GM23338 (cell line): ENCODE results near the gene ST6GALNAC4. TPM values are rescaled to one million over a fixed set of nuclear protein-coding genes. Genes with fewer than 3 reads are reported as not detected.

ENCODE experiments used
- ATAC-seq: fragments of 200-7000 bp; cut with Tn5 transposase; 3 replicates; pipeline ENCODE4 v1.9.1; 2020
- DNase-seq: peaks from one replicate; pipeline ENCODE4 v3.0.0-alpha.2; 2015; ENCODE audit warnings: low spot score
- H2AFZ ChIP-seq: fragments of 200-600 bp; sonication (generic); 2 replicates; pipeline ENCODE4 v1.8.0; 2016; ENCODE audit warnings: antibody characterized with exemption, mild to moderate bottlenecking, moderate library complexity
- H3F3A ChIP-seq: fragments of 200-600 bp; sonication (generic); replicated peaks from 2 replicates; pipeline ENCODE4 v1.8.0; 2017; ENCODE audit warnings: antibody characterized with exemption, mixed run types, low read depth
- H3K27ac ChIP-seq: fragments of 200-600 bp; sonication (generic); 2 replicates; pipeline ENCODE4 v1.6.1; 2016; ENCODE audit warnings: low read depth
- H3K27me3 ChIP-seq: fragments of 200-600 bp; sonication (generic); 2 replicates; pipeline ENCODE4 v1.8.0; 2016; ENCODE audit warnings: mild to moderate bottlenecking, mixed run types, moderate library complexity; ENCODE audit not compliant: insufficient read depth
- H3K36me3 ChIP-seq: fragments of 200-600 bp; sonication (generic); 2 replicates; pipeline ENCODE4 v1.8.0; 2016; ENCODE audit warnings: mild to moderate bottlenecking; ENCODE audit not compliant: insufficient read depth
- H3K4me1 ChIP-seq: fragments of 200-600 bp; sonication (generic); 2 replicates; pipeline ENCODE4 v1.8.0; 2016; ENCODE audit warnings: mild to moderate bottlenecking, moderate library complexity; ENCODE audit not compliant: insufficient read depth
- H3K4me2 ChIP-seq: fragments of 200-600 bp; sonication (generic); 2 replicates; pipeline ENCODE4 v1.7.1; 2017; ENCODE audit warnings: mixed run types
- H3K4me3 ChIP-seq: fragments of 200-600 bp; sonication (generic); 2 replicates; pipeline ENCODE4 v1.6.1; 2016; ENCODE audit warnings: mixed run types
- H3K79me2 ChIP-seq: fragments of 200-600 bp; sonication (generic); replicated peaks from 2 replicates; pipeline ENCODE4 v1.8.0; 2017; ENCODE audit warnings: mild to moderate bottlenecking; ENCODE audit not compliant: insufficient read depth
- H3K9me2 ChIP-seq: fragments of 200-600 bp; sonication (generic); 2 replicates; pipeline ENCODE4 v1.8.0; 2017; ENCODE audit not compliant: insufficient read depth
- H4K20me1 ChIP-seq: fragments of 200-600 bp; sonication (generic); replicated peaks from 2 replicates; pipeline ENCODE4 v1.8.0; 2017; ENCODE audit warnings: mild to moderate bottlenecking; ENCODE audit not compliant: insufficient read depth
- H3K27ac Mint-ChIP-seq: 2 replicates; pipeline ENCODE4 v1.8.0; 2020; ENCODE audit warnings: inconsistent platforms, mild to moderate bottlenecking, moderate library complexity, mixed read lengths
- H3K27me3 Mint-ChIP-seq: 3 replicates; pipeline ENCODE4 v1.8.0; 2022; ENCODE audit warnings: low read depth, mild to moderate bottlenecking, moderate library complexity, mixed read lengths, inconsistent platforms; ENCODE audit not compliant: insufficient read depth, poor library complexity
- H3K36me3 Mint-ChIP-seq: 3 replicates; pipeline ENCODE4 v1.8.0; 2021; ENCODE audit warnings: low read depth, mild to moderate bottlenecking, inconsistent platforms, moderate library complexity, mixed read lengths
- H3K4me1 Mint-ChIP-seq: 3 replicates; pipeline ENCODE4 v1.8.0; 2020; ENCODE audit warnings: mild to moderate bottlenecking, inconsistent platforms, mixed read lengths
- H3K4me3 Mint-ChIP-seq: 3 replicates; pipeline ENCODE4 v1.8.0; 2021; ENCODE audit warnings: moderate library complexity, mild to moderate bottlenecking, inconsistent platforms, mixed read lengths
- H3K9me3 Mint-ChIP-seq: 3 replicates; pipeline ENCODE4 v1.8.0; 2020; ENCODE audit warnings: moderate library complexity, mild to moderate bottlenecking, inconsistent platforms, mixed read lengths
- CREB1 ChIP-seq: fragments of 250-450 bp; sonication (Bioruptor Pico); IDR thresholded peaks from 2 replicates; pipeline ENCODE4 v1.5.0; 2020; ENCODE audit warnings: low read depth, mild to moderate bottlenecking, moderate library complexity
- EZH2 ChIP-seq: fragments of 200-600 bp; sonication (generic); IDR thresholded peaks from one replicate; pipeline ENCODE4 v1.8.0; 2017; ENCODE audit warnings: antibody characterized with exemption, mild to moderate bottlenecking, low read depth; ENCODE audit not compliant: unreplicated experiment
- NANOG ChIP-seq: IDR thresholded peaks from 2 replicates; pipeline ENCODE4 v1.6.1; 2016; ENCODE audit warnings: antibody characterized with exemption, borderline replicate concordance
- POLR2AphosphoS5 ChIP-seq: IDR thresholded peaks from 2 replicates; pipeline ENCODE4 v1.6.1; 2016; ENCODE audit warnings: antibody characterized with exemption, low read depth
- ZNF114 ChIP-seq: fragments of 250-450 bp; sonication (Bioruptor Pico); IDR thresholded peaks from 2 replicates; pipeline ENCODE4 v1.5.0; 2020; ENCODE audit warnings: mild to moderate bottlenecking, moderate library complexity
- polyA plus RNA-seq: library from polyadenylated mRNA; unstranded; fragments of >200 nt; fragmentation: Nextera tagmentation; extraction: Ambion mirVana; gene quantifications from 2 replicates; pipeline ENCODE4 v1.2.1, GENCODE V29; 2016
- total RNA-seq: library from RNA; depleted of rRNA; stranded (reverse); fragments of >200 nt; shearing (Covaris generic); gene quantifications from 2 replicates; pipeline ENCODE4 v1.2.3, GENCODE V29; 2014
- TF ChIP-seq, protein P1 (sequence below), 2 experiments: fragments of 200-600 bp in 1 of 2; sonication (generic) in 1 of 2; conservative IDR thresholded peaks; 2 replicates each; pipeline versions ENCODE4 v1.5.1 to v1.6.1; 2016 to 2017; ENCODE audit warnings: antibody characterized with exemption in 2 of 2, low read depth in 2 of 2, mild to moderate bottlenecking in 2 of 2, moderate library complexity in 1 of 2
- TF ChIP-seq, protein P2 (sequence below): IDR thresholded peaks from one replicate; pipeline ENCODE4 v1.6.1; 2018; ENCODE audit warnings: antibody characterized with exemption; ENCODE audit not compliant: unreplicated experiment
- TF ChIP-seq, protein P3 (sequence below): IDR thresholded peaks from 2 replicates; pipeline ENCODE4 v1.6.1; 2016; ENCODE audit warnings: antibody characterized with exemption

ST6GALNAC4 gene
- total and polyA plus RNA-seq, 2 experiments from 2014 or later = 8.1 to 35.3 TPM

DNA sequence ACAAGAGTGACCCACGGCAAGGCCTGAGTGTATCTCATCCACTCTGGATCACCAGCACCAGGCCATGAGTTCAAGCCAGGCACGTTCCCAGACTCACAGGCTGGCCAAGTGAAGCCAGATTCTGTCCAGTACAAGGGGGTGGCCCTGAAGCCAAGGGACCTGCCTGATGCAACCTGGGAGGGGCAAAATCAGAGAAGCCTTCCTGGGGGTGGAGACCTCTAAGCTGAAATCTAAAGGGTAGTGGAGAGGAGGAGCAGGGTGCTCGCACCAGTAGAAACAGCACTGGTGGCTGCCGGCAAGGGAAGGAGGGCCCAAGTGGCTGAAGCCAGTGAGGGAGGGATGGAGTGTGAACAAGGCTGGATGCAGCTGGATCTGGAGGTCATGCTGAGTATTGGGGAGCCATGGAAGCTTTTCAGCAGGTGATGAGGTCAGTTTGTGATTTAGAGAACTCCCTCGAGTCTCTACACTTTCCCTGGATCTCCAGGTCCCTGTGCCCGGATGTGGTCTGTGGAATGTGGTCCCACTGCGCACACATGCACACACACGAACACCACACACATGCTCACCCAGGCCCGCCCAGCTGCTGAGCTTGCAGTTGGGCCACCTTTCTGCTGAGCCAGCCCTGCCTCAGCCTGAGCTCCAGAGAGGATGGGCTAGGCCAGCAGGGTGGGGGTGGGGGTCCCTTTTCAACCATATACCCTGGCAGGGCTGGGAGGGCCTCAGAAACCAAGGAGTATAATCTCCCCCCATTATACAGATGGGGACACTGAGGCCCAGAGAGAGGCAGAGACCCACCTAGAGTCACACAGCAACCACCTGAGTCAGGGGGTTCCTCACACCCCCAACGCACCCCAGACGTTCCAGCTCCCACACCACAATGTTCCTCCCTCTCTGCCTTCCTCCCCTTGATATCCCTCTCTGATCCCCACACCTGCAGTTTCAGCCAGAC is 12.1 kb upstream of the ST6GALNAC4 start:
- ATAC-seq = no peak
- Mint-ChIP-seq H3K4me1 (peaks cover 28% of the 10 kb centered on the region), H3K27me3 (peaks cover 30% of the 10 kb centered on the region), H3K27ac (no peak overlapping the region), H3K36me3 (peaks cover 9% of the 10 kb centered on the region), H3K9me3 (no peaks in the 10 kb centered on the region), H3K4me3 (peak overlapping the region; percentile 91)
- Histone ChIP-seq H2AFZ (no peak overlapping the region), H3K27me3 (peaks cover 11% of the 10 kb centered on the region), H3K36me3 (no peaks in the 10 kb centered on the region), H3K79me2 (no peaks in the 10 kb centered on the region), H3K9me2 (no peaks in the 10 kb centered on the region), H3K4me1 (peaks cover 27% of the 10 kb centered on the region), H3F3A (peaks cover 16% of the 10 kb centered on the region), H3K27ac (no peak overlapping the region), H3K4me2 (peak overlapping the region; percentile 92), H3K4me3 (peak overlapping the region; percentile 63), H4K20me1 (peaks cover 3% of the 10 kb centered on the region; the same call in 1 of the 2 replicates)
- TF ChIP-seq ZNF114 (no peak), CREB1 (CRISPR knock-in tag) (no peak), NANOG (no peak)
- TF ChIP-seq, protein P1, sequence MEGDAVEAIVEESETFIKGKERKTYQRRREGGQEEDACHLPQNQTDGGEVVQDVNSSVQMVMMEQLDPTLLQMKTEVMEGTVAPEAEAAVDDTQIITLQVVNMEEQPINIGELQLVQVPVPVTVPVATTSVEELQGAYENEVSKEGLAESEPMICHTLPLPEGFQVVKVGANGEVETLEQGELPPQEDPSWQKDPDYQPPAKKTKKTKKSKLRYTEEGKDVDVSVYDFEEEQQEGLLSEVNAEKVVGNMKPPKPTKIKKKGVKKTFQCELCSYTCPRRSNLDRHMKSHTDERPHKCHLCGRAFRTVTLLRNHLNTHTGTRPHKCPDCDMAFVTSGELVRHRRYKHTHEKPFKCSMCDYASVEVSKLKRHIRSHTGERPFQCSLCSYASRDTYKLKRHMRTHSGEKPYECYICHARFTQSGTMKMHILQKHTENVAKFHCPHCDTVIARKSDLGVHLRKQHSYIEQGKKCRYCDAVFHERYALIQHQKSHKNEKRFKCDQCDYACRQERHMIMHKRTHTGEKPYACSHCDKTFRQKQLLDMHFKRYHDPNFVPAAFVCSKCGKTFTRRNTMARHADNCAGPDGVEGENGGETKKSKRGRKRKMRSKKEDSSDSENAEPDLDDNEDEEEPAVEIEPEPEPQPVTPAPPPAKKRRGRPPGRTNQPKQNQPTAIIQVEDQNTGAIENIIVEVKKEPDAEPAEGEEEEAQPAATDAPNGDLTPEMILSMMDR (conservative IDR thresholded peaks at IDR 0.05; ENCODE audit: low read depth in 2 of 2) = no peak
- TF ChIP-seq, protein P2, sequence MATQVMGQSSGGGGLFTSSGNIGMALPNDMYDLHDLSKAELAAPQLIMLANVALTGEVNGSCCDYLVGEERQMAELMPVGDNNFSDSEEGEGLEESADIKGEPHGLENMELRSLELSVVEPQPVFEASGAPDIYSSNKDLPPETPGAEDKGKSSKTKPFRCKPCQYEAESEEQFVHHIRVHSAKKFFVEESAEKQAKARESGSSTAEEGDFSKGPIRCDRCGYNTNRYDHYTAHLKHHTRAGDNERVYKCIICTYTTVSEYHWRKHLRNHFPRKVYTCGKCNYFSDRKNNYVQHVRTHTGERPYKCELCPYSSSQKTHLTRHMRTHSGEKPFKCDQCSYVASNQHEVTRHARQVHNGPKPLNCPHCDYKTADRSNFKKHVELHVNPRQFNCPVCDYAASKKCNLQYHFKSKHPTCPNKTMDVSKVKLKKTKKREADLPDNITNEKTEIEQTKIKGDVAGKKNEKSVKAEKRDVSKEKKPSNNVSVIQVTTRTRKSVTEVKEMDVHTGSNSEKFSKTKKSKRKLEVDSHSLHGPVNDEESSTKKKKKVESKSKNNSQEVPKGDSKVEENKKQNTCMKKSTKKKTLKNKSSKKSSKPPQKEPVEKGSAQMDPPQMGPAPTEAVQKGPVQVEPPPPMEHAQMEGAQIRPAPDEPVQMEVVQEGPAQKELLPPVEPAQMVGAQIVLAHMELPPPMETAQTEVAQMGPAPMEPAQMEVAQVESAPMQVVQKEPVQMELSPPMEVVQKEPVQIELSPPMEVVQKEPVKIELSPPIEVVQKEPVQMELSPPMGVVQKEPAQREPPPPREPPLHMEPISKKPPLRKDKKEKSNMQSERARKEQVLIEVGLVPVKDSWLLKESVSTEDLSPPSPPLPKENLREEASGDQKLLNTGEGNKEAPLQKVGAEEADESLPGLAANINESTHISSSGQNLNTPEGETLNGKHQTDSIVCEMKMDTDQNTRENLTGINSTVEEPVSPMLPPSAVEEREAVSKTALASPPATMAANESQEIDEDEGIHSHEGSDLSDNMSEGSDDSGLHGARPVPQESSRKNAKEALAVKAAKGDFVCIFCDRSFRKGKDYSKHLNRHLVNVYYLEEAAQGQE = no peak
- DNase-seq = no peak

DNA sequence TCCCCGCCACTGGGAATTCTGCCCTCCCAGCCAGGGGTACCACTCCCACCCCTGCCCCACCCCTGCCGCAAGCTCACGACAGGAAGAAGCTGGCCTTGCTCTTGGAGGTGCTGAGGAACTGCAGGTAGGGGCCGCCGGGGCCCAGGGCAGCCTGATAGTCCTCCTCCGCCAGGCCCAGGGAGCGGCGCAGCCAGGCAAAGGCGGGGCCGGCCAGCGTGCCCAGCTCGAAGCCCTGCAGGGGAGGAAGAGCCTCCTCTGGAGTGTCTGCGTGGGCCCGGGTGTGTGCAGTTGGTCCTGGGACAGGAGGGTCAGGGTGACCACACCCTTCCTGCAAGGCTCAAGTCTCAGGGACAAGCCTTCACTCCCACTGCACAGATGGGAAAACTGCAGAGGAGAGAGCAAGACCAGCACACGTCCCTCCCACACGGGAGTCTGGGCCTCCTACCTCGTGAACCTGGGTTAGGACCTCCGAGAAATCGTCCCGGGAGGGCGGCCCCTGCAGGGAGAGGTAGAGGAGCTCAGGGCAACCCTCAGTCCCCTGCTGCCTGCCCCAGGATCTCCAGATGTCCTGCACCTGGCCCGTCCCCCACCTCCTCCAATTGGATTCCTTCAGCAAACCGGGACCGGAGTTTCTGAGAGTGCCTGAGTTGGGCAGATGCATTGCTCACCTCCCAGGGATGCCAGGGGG is 11.3 kb upstream of the ST6GALNAC4 start:
- ATAC-seq (peak; percentile 17), DNase-seq (peak; percentile 67)
- TF ChIP-seq NANOG (no peak), EZH2 (no peak), POLR2AphosphoS5 (no peak; the same call in 1 of the 2 replicates), ZNF114 (no peak)
- TF ChIP-seq, protein P3, sequence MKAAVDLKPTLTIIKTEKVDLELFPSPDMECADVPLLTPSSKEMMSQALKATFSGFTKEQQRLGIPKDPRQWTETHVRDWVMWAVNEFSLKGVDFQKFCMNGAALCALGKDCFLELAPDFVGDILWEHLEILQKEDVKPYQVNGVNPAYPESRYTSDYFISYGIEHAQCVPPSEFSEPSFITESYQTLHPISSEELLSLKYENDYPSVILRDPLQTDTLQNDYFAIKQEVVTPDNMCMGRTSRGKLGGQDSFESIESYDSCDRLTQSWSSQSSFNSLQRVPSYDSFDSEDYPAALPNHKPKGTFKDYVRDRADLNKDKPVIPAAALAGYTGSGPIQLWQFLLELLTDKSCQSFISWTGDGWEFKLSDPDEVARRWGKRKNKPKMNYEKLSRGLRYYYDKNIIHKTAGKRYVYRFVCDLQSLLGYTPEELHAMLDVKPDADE = no peak
- TF ChIP-seq, protein P1 (conservative IDR thresholded peaks at IDR 0.05; ENCODE audit: low read depth in 2 of 2) = no peak
- no peak overlapping the region for H3K27ac ChIP-seq
- no peaks in the 10 kb centered on the region for H3K79me2 ChIP-seq
- Mint-ChIP-seq H3K36me3 (peaks cover 13% of the 10 kb centered on the region), H3K4me3 (peak overlapping the region; percentile 91), H3K27ac (no peak overlapping the region), H3K9me3 (no peaks in the 10 kb centered on the region), H3K27me3 (peaks cover 28% of the 10 kb centered on the region), H3K4me1 (peaks cover 28% of the 10 kb centered on the region)
- no peaks in the 10 kb centered on the region for H3K9me2 ChIP-seq
- peaks cover 16% of the 10 kb centered on the region for H3F3A ChIP-seq
- peak overlapping the region; percentile 63 for H3K4me3 ChIP-seq
- peak overlapping the region; percentile 87 for H3K4me2 ChIP-seq
- peaks cover 11% of the 10 kb centered on the region for H3K27me3 ChIP-seq
- peaks cover 27% of the 10 kb centered on the region for H3K4me1 ChIP-seq
- peak overlapping the region; percentile 81; the same call in 1 of the 2 replicates for H2AFZ ChIP-seq
- H4K20me1 ChIP-seq = peaks cover under 1% of the 10 kb centered on the region; the same call in 1 of the 2 replicates
- no peaks in the 10 kb centered on the region for H3K36me3 ChIP-seq
